Fibroblast of villous mesenchyme (primary cell): ENCODE data around the gene TELO2. TPM values are rescaled to one million over a fixed set of nuclear protein-coding genes. Genes with fewer than 3 reads are reported as not detected.

Experiments used
- DNase-seq: peaks from one replicate; pipeline ENCODE4 v3.0.0-alpha.2; 2010; ENCODE audit warnings: low read depth
- H3K4me3 ChIP-seq: 2 replicates; pipeline ENCODE4 v1.5.1; 2011; ENCODE audit warnings: low read depth, mild to moderate bottlenecking, low read length
- CTCF ChIP-seq: IDR thresholded peaks from 2 replicates; pipeline ENCODE4 v1.5.1; 2012; ENCODE audit warnings: low read depth, mild to moderate bottlenecking, low read length; ENCODE audit not compliant: insufficient read depth
- total RNA-seq: library from RNA; depleted of rRNA; stranded (reverse); fragments of >200 nt; gene quantifications from 2 replicates; pipeline ENCODE4 v1.2.3, GENCODE V29; 2012

TELO2 gene
- total RNA-seq, 1 donor: 21.6 TPM

- no peak overlapping the region for H3K4me3 ChIP-seq
- DNase-seq: no peak
- no peak for TF ChIP-seq CTCF
Observed at GRCh38 chr16:1457489-1458245, 35.5 kb upstream of the TELO2 start.

- no peak for DNase-seq
- no peak for TF ChIP-seq CTCF
- H3K4me3 ChIP-seq: no peak overlapping the region
Observed at GRCh38 chr16:1458336-1458976, 34.7 kb upstream of the TELO2 start.

GRCh38 chr16:1458977-1459341 lies 34.2 kb upstream of the TELO2 start:
- H3K4me3 ChIP-seq: no peak overlapping the region
- TF ChIP-seq CTCF: no peak
- DNase-seq: no peak

- TF ChIP-seq CTCF: no peak
- H3K4me3 ChIP-seq: no peak overlapping the region
- no peak for DNase-seq
Observed at GRCh38 chr16:1459967-1460366, 33.2 kb upstream of the TELO2 start.

- no peak for TF ChIP-seq CTCF
- no peak overlapping the region for H3K4me3 ChIP-seq
- no peak for DNase-seq
Observed at GRCh38 chr16:1460602-1461138, 32.5 kb upstream of the TELO2 start.

GRCh38 chr16:1461146-1461545 lies 32.0 kb upstream of the TELO2 start:
- no peak overlapping the region for H3K4me3 ChIP-seq
- peak; percentile 82 for DNase-seq
- no peak for TF ChIP-seq CTCF
